Adrenal gland (tissue), 5 donors: ENCODE data around the gene TANC1.

ENCODE experiments used
- POLR2A ChIP-seq, 2 donors: fragments of 450-650 bp; IDR thresholded peaks; one replicate each; pipeline ENCODE4 v1.6.1; 2017; ENCODE audit warnings: antibody characterized with exemption in 2 of 2, mild to moderate bottlenecking in 2 of 2, moderate library complexity in 1 of 2
- TF ChIP-seq, protein P1 (sequence below), 6 experiments: fragments of 450-650 bp in 4 of 6; fragments of 200-600 bp in 2 of 6; sonication (generic) in 1 of 6; IDR thresholded peaks; 1 replicate in 5 of 6; 2 replicates in 1 of 6; pipeline versions ENCODE4 v1.5.1 to v1.8.0; 2016 to 2021; ENCODE audit warnings: antibody characterized with exemption in 6 of 6, mild to moderate bottlenecking in 2 of 6, moderate library complexity in 1 of 6
- donor health status: DM: no; HTN: no; CAD: no.

DNA sequence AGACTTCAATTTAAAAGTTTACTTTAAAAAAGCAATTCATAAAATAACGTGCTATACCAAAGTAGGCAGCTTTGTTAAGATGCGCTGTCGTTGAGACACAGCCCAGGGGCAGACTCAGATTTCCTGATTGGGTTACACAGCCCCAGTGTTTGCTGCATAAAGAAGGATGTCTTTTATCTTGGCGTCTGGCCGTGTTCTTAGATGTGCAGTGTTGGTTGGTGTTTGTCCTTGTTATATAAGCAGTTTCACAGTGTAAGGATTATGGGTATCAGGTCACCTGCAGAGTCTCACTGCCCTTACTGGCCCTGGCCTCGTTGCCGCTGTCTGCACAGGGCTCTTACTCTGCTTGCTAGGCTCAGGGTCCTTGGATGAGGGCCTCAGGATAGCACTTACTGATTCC, 209.5 kb downstream of the TANC1 start:
- TF ChIP-seq, protein P1, sequence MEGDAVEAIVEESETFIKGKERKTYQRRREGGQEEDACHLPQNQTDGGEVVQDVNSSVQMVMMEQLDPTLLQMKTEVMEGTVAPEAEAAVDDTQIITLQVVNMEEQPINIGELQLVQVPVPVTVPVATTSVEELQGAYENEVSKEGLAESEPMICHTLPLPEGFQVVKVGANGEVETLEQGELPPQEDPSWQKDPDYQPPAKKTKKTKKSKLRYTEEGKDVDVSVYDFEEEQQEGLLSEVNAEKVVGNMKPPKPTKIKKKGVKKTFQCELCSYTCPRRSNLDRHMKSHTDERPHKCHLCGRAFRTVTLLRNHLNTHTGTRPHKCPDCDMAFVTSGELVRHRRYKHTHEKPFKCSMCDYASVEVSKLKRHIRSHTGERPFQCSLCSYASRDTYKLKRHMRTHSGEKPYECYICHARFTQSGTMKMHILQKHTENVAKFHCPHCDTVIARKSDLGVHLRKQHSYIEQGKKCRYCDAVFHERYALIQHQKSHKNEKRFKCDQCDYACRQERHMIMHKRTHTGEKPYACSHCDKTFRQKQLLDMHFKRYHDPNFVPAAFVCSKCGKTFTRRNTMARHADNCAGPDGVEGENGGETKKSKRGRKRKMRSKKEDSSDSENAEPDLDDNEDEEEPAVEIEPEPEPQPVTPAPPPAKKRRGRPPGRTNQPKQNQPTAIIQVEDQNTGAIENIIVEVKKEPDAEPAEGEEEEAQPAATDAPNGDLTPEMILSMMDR (IDR thresholded peaks at IDR 0.05) = no peak
- no peak for TF ChIP-seq POLR2A (IDR thresholded peaks at IDR 0.05)
